GM23338 (cell line): ENCODE data around the gene CCDC167. TPM values are rescaled to one million over a fixed set of nuclear protein-coding genes. Genes with fewer than 3 reads are reported as not detected.

Experiments used
- ATAC-seq: fragments of 200-7000 bp; cut with Tn5 transposase; 3 replicates; pipeline ENCODE4 v1.9.1; 2020
- DNase-seq: peaks from one replicate; pipeline ENCODE4 v3.0.0-alpha.2; 2015; ENCODE audit warnings: low spot score
- H2AFZ ChIP-seq: fragments of 200-600 bp; sonication (generic); 2 replicates; pipeline ENCODE4 v1.8.0; 2016; ENCODE audit warnings: antibody characterized with exemption, mild to moderate bottlenecking, moderate library complexity
- H3F3A ChIP-seq: fragments of 200-600 bp; sonication (generic); replicated peaks from 2 replicates; pipeline ENCODE4 v1.8.0; 2017; ENCODE audit warnings: antibody characterized with exemption, mixed run types, low read depth
- H3K27ac ChIP-seq: fragments of 200-600 bp; sonication (generic); 2 replicates; pipeline ENCODE4 v1.6.1; 2016; ENCODE audit warnings: low read depth
- H3K27me3 ChIP-seq: fragments of 200-600 bp; sonication (generic); 2 replicates; pipeline ENCODE4 v1.8.0; 2016; ENCODE audit warnings: mild to moderate bottlenecking, mixed run types, moderate library complexity; ENCODE audit not compliant: insufficient read depth
- H3K36me3 ChIP-seq: fragments of 200-600 bp; sonication (generic); 2 replicates; pipeline ENCODE4 v1.8.0; 2016; ENCODE audit warnings: mild to moderate bottlenecking; ENCODE audit not compliant: insufficient read depth
- H3K4me1 ChIP-seq: fragments of 200-600 bp; sonication (generic); 2 replicates; pipeline ENCODE4 v1.8.0; 2016; ENCODE audit warnings: mild to moderate bottlenecking, moderate library complexity; ENCODE audit not compliant: insufficient read depth
- H3K4me2 ChIP-seq: fragments of 200-600 bp; sonication (generic); 2 replicates; pipeline ENCODE4 v1.7.1; 2017; ENCODE audit warnings: mixed run types
- H3K4me3 ChIP-seq: fragments of 200-600 bp; sonication (generic); 2 replicates; pipeline ENCODE4 v1.6.1; 2016; ENCODE audit warnings: mixed run types
- H3K79me2 ChIP-seq: fragments of 200-600 bp; sonication (generic); replicated peaks from 2 replicates; pipeline ENCODE4 v1.8.0; 2017; ENCODE audit warnings: mild to moderate bottlenecking; ENCODE audit not compliant: insufficient read depth
- H3K9me2 ChIP-seq: fragments of 200-600 bp; sonication (generic); 2 replicates; pipeline ENCODE4 v1.8.0; 2017; ENCODE audit not compliant: insufficient read depth
- H4K20me1 ChIP-seq: fragments of 200-600 bp; sonication (generic); replicated peaks from 2 replicates; pipeline ENCODE4 v1.8.0; 2017; ENCODE audit warnings: mild to moderate bottlenecking; ENCODE audit not compliant: insufficient read depth
- H3K27ac Mint-ChIP-seq: 2 replicates; pipeline ENCODE4 v1.8.0; 2020; ENCODE audit warnings: inconsistent platforms, mild to moderate bottlenecking, moderate library complexity, mixed read lengths
- H3K27me3 Mint-ChIP-seq: 3 replicates; pipeline ENCODE4 v1.8.0; 2022; ENCODE audit warnings: low read depth, mild to moderate bottlenecking, moderate library complexity, mixed read lengths, inconsistent platforms; ENCODE audit not compliant: insufficient read depth, poor library complexity
- H3K36me3 Mint-ChIP-seq: 3 replicates; pipeline ENCODE4 v1.8.0; 2021; ENCODE audit warnings: low read depth, mild to moderate bottlenecking, inconsistent platforms, moderate library complexity, mixed read lengths
- H3K4me1 Mint-ChIP-seq: 3 replicates; pipeline ENCODE4 v1.8.0; 2020; ENCODE audit warnings: mild to moderate bottlenecking, inconsistent platforms, mixed read lengths
- H3K4me3 Mint-ChIP-seq: 3 replicates; pipeline ENCODE4 v1.8.0; 2021; ENCODE audit warnings: moderate library complexity, mild to moderate bottlenecking, inconsistent platforms, mixed read lengths
- H3K9me3 Mint-ChIP-seq: 3 replicates; pipeline ENCODE4 v1.8.0; 2020; ENCODE audit warnings: moderate library complexity, mild to moderate bottlenecking, inconsistent platforms, mixed read lengths
- CREB1 ChIP-seq: fragments of 250-450 bp; sonication (Bioruptor Pico); IDR thresholded peaks from 2 replicates; pipeline ENCODE4 v1.5.0; 2020; ENCODE audit warnings: low read depth, mild to moderate bottlenecking, moderate library complexity
- CTCF ChIP-seq, 2 experiments: fragments of 200-600 bp in 1 of 2; sonication (generic) in 1 of 2; conservative IDR thresholded peaks; 2 replicates each; pipeline versions ENCODE4 v1.5.1 to v1.6.1; 2016 to 2017; ENCODE audit warnings: antibody characterized with exemption in 2 of 2, low read depth in 2 of 2, mild to moderate bottlenecking in 2 of 2, moderate library complexity in 1 of 2
- ETS1 ChIP-seq: IDR thresholded peaks from 2 replicates; pipeline ENCODE4 v1.6.1; 2016; ENCODE audit warnings: antibody characterized with exemption
- EZH2 ChIP-seq: fragments of 200-600 bp; sonication (generic); IDR thresholded peaks from one replicate; pipeline ENCODE4 v1.8.0; 2017; ENCODE audit warnings: antibody characterized with exemption, mild to moderate bottlenecking, low read depth; ENCODE audit not compliant: unreplicated experiment
- EZH2phosphoT487 ChIP-seq: fragments of 200-600 bp; sonication (generic); IDR thresholded peaks from one replicate; pipeline ENCODE4 v1.8.1; 2018; ENCODE audit warnings: antibody characterized with exemption; ENCODE audit not compliant: unreplicated experiment
- JUNB ChIP-seq: IDR thresholded peaks from one replicate; pipeline ENCODE4 v1.6.1; 2016; ENCODE audit warnings: antibody characterized with exemption; ENCODE audit not compliant: unreplicated experiment
- NANOG ChIP-seq: IDR thresholded peaks from 2 replicates; pipeline ENCODE4 v1.6.1; 2016; ENCODE audit warnings: antibody characterized with exemption, borderline replicate concordance
- POLR2AphosphoS5 ChIP-seq: IDR thresholded peaks from 2 replicates; pipeline ENCODE4 v1.6.1; 2016; ENCODE audit warnings: antibody characterized with exemption, low read depth
- REST ChIP-seq: IDR thresholded peaks from one replicate; pipeline ENCODE4 v1.6.1; 2018; ENCODE audit warnings: antibody characterized with exemption; ENCODE audit not compliant: unreplicated experiment
- STAT1 ChIP-seq: IDR thresholded peaks from one replicate; pipeline ENCODE4 v1.6.1; 2016; ENCODE audit warnings: antibody characterized with exemption; ENCODE audit not compliant: unreplicated experiment
- ZNF114 ChIP-seq: fragments of 250-450 bp; sonication (Bioruptor Pico); IDR thresholded peaks from 2 replicates; pipeline ENCODE4 v1.5.0; 2020; ENCODE audit warnings: mild to moderate bottlenecking, moderate library complexity
- ZNF331 ChIP-seq: fragments of 250-450 bp; sonication (Bioruptor Pico); IDR thresholded peaks from 2 replicates; pipeline ENCODE4 v1.5.0; 2020; ENCODE audit warnings: low read depth, mild to moderate bottlenecking, moderate library complexity
- ZNF462 ChIP-seq: fragments of 250-450 bp; sonication (Bioruptor Pico); IDR thresholded peaks from 2 replicates; pipeline ENCODE4 v1.5.0; 2020; ENCODE audit warnings: mild to moderate bottlenecking, moderate library complexity
- polyA plus RNA-seq: library from polyadenylated mRNA; unstranded; fragments of >200 nt; fragmentation: Nextera tagmentation; extraction: Ambion mirVana; gene quantifications from 2 replicates; pipeline ENCODE4 v1.2.1, GENCODE V29; 2016
- total RNA-seq: library from RNA; depleted of rRNA; stranded (reverse); fragments of >200 nt; shearing (Covaris generic); gene quantifications from 2 replicates; pipeline ENCODE4 v1.2.3, GENCODE V29; 2014

The CCDC167 gene
- total and polyA plus RNA-seq, 2 experiments from 2014 or later = 17.6 to 21.4 TPM

- ATAC-seq = peak; percentile 5
- no peak for TF ChIP-seq ZNF331 (CRISPR knock-in tag)
- no peak for TF ChIP-seq CREB1 (CRISPR knock-in tag)
- TF ChIP-seq ZNF114 (CRISPR knock-in tag) = no peak
- no peak for TF ChIP-seq JUNB
- TF ChIP-seq REST = no peak
- no peak for TF ChIP-seq CTCF (conservative IDR thresholded peaks at IDR 0.05; ENCODE audit: low read depth in 2 of 2)
- no peak for TF ChIP-seq STAT1
- no peak for TF ChIP-seq EZH2
- no peak for TF ChIP-seq ETS1
- no peak for TF ChIP-seq EZH2phosphoT487
- no peak for TF ChIP-seq ZNF462 (CRISPR knock-in tag)
- TF ChIP-seq NANOG = no peak
- no peak for TF ChIP-seq POLR2AphosphoS5
These were observed 13.9 kb upstream of the CCDC167 start for GRCh38 chr6:37513576-37513975.

More at GRCh38 chr6:37513576-37513975, 13.9 kb upstream of the CCDC167 start:
- peak overlapping the region; percentile 83 for H3K4me2 ChIP-seq
- no peaks in the 10 kb centered on the region for H3K9me3 Mint-ChIP-seq
- peaks cover 55% of the 10 kb centered on the region for H3K4me1 ChIP-seq
- peak overlapping the region; percentile 54 for H3K4me3 ChIP-seq
- no peak for DNase-seq
- H3K4me1 Mint-ChIP-seq = peaks cover 64% of the 10 kb centered on the region
- H3K9me2 ChIP-seq = no peaks in the 10 kb centered on the region; the same call in 1 of the 2 replicates
- peaks cover 37% of the 10 kb centered on the region for H3K27me3 Mint-ChIP-seq
- peak overlapping the region; percentile 66 for H3K4me3 Mint-ChIP-seq
- peak overlapping the region; percentile 95 for H2AFZ ChIP-seq
- no peak overlapping the region for H3K27ac Mint-ChIP-seq
- H4K20me1 ChIP-seq = no peaks in the 10 kb centered on the region
- no peak overlapping the region for H3K27ac ChIP-seq
- peaks cover 7% of the 10 kb centered on the region; the same call in 1 of the 2 replicates for H3F3A ChIP-seq
- no peaks in the 10 kb centered on the region; the same call in 1 of the 2 replicates for H3K36me3 ChIP-seq
- H3K79me2 ChIP-seq = no peaks in the 10 kb centered on the region
- peaks cover 41% of the 10 kb centered on the region for H3K27me3 ChIP-seq
- H3K36me3 Mint-ChIP-seq = no peaks in the 10 kb centered on the region
